Measurements from ENCODE around the gene RIMBP2.

Gene RIMBP2

GRCh38 chr12:130573235-130573634 is 142.9 kb downstream of the RIMBP2 start:
- no peak for DNase-seq (ENCODE audit: low read depth in 2 of 2, low spot score in 1 of 2)

GRCh38 chr12:130572553-130572952 is 143.5 kb downstream of the RIMBP2 start:
- DNase-seq (ENCODE audit: low read depth in 2 of 2, low spot score in 1 of 2), result no peak

- DNase-seq (ENCODE audit: low read depth in 2 of 2, low spot score in 1 of 2), result no peak
Observed at GRCh38 chr12:130571734-130572133, 144.4 kb downstream of the RIMBP2 start.

- DNase-seq (ENCODE audit: low read depth in 2 of 2, low spot score in 1 of 2), result no peak
Observed at GRCh38 chr12:130571089-130571488, 145.0 kb downstream of the RIMBP2 start.

GRCh38 chr12:130569521-130569920 is 146.6 kb downstream of the RIMBP2 start:
- DNase-seq (ENCODE audit: low read depth in 2 of 2, low spot score in 1 of 2), result no peak

GRCh38 chr12:130568501-130568900 is 147.6 kb downstream of the RIMBP2 start:
- no peak for DNase-seq (ENCODE audit: low read depth in 2 of 2, low spot score in 1 of 2)

- no peak for DNase-seq (ENCODE audit: low read depth in 2 of 2, low spot score in 1 of 2)
Observed at GRCh38 chr12:130568041-130568440, 148.1 kb downstream of the RIMBP2 start.

GRCh38 chr12:130566446-130567155 is 149.5 kb downstream of the RIMBP2 start:
- no peak for DNase-seq (ENCODE audit: low read depth in 2 of 2, low spot score in 1 of 2)

- DNase-seq (ENCODE audit: low read depth in 2 of 2, low spot score in 1 of 2), result no peak
Observed at GRCh38 chr12:130565189-130565588, 150.9 kb downstream of the RIMBP2 start.

- DNase-seq (ENCODE audit: low read depth in 2 of 2, low spot score in 1 of 2), result no peak
Observed at GRCh38 chr12:130563323-130563722, 152.8 kb downstream of the RIMBP2 start.

- DNase-seq (ENCODE audit: low read depth in 2 of 2, low spot score in 1 of 2), result no peak
Observed at GRCh38 chr12:130562716-130563115, 153.4 kb downstream of the RIMBP2 start.

- DNase-seq (ENCODE audit: low read depth in 2 of 2, low spot score in 1 of 2), result no peak
Observed at GRCh38 chr12:130560321-130560720, 155.8 kb downstream of the RIMBP2 start.

- DNase-seq (ENCODE audit: low read depth in 2 of 2, low spot score in 1 of 2), result no peak
Observed at GRCh38 chr12:130559806-130560205, 156.3 kb downstream of the RIMBP2 start.

- DNase-seq (ENCODE audit: low read depth in 2 of 2, low spot score in 1 of 2), result no peak
Observed at GRCh38 chr12:130557886-130558765, 158.0 kb downstream of the RIMBP2 start.

GRCh38 chr12:130557201-130557600 is 158.9 kb downstream of the RIMBP2 start:
- no peak for DNase-seq (ENCODE audit: low read depth in 2 of 2, low spot score in 1 of 2)

GRCh38 chr12:130556486-130557055 is 159.5 kb downstream of the RIMBP2 start:
- DNase-seq (ENCODE audit: low read depth in 2 of 2, low spot score in 1 of 2), result no peak

- DNase-seq (ENCODE audit: low read depth in 2 of 2, low spot score in 1 of 2), result no peak
Observed at GRCh38 chr12:130555628-130556485, 160.2 kb downstream of the RIMBP2 start.

- DNase-seq (ENCODE audit: low read depth in 2 of 2, low spot score in 1 of 2), result no peak
Observed at GRCh38 chr12:130555221-130555620, 160.9 kb downstream of the RIMBP2 start.

- DNase-seq (ENCODE audit: low read depth in 2 of 2, low spot score in 1 of 2), result no peak
Observed at GRCh38 chr12:130552483-130552996, 163.6 kb downstream of the RIMBP2 start.

GRCh38 chr12:130549361-130549760 is 166.7 kb downstream of the RIMBP2 start:
- DNase-seq (ENCODE audit: low read depth in 2 of 2, low spot score in 1 of 2), result no peak

All from stimulated activated CD8-positive, alpha-beta memory T cell treated with anti-CD3 and anti-CD28 coated beads, Interleukin-4, amount 100 ng/mL, for 1 hour (primary cell).